GM12875 (cell line): ENCODE results near the gene S100G.

Experiments
- H3K4me3 ChIP-seq: one replicate; pipeline ENCODE4 v1.5.1; 2011; ENCODE audit warnings: low read depth, low read length, control low read depth
- CTCF ChIP-seq: IDR thresholded peaks from 2 replicates; pipeline ENCODE4 v1.5.1; 2011; ENCODE audit warnings: low read depth, mild to moderate bottlenecking, control low read depth, inconsistent platforms, low read length, moderate library complexity, borderline replicate concordance; ENCODE audit not compliant: insufficient read depth

The S100G gene

GRCh38 chrX:16662402-16662801 lies 12.4 kb downstream of the S100G start:
- no peak for TF ChIP-seq CTCF
- no peak overlapping the region for H3K4me3 ChIP-seq

DNA sequence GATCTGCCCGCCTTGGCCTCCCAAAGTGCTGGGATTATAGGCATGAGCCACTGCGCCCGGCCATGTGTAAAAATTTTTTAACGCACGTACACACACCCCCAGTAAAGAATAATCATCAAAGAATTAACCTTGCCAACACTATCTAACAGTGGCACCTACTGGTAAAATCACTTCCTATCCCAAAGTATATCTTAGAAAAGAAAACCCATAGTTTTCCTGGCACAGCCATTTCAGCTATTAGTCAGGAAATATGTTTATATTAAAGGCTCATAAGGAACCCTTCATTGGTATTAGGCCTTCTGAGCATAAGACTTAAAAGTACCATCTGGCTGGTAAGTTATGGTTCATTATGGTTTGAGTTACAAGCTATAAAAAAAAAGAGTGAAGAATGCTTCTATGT lies 14.1 kb downstream of the S100G start:
- no peak for TF ChIP-seq CTCF
- H3K4me3 ChIP-seq = no peak overlapping the region

- no peak for TF ChIP-seq CTCF
- no peak overlapping the region for H3K4me3 ChIP-seq
These were observed 14.7 kb downstream of the S100G start for GRCh38 chrX:16664626-16665025.

GRCh38 chrX:16665089-16665488 lies 15.1 kb downstream of the S100G start:
- no peak for TF ChIP-seq CTCF
- H3K4me3 ChIP-seq = no peak overlapping the region

DNA sequence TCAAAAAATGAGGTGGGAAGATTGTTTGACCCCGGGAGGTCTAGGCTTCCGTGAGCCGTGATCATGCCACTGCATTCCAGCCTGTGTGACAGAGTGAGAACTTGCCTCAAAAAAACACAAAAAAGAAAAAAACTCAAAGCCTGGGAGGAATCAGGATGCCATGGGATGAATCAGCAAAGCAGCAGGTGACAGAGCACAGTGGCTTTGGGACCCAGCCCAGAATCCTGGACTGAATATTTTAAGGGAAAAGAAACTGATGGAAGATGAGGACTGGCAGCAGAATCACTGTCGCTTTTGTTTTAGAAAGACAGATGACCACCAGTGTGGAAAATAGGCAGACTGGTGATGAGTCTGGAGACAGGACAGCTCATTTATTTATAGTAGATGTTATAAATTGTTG lies 16.6 kb downstream of the S100G start:
- TF ChIP-seq CTCF = no peak
- no peak overlapping the region for H3K4me3 ChIP-seq

- H3K4me3 ChIP-seq = no peak overlapping the region
- no peak for TF ChIP-seq CTCF
These were observed 21.0 kb downstream of the S100G start for GRCh38 chrX:16671005-16671404.

DNA sequence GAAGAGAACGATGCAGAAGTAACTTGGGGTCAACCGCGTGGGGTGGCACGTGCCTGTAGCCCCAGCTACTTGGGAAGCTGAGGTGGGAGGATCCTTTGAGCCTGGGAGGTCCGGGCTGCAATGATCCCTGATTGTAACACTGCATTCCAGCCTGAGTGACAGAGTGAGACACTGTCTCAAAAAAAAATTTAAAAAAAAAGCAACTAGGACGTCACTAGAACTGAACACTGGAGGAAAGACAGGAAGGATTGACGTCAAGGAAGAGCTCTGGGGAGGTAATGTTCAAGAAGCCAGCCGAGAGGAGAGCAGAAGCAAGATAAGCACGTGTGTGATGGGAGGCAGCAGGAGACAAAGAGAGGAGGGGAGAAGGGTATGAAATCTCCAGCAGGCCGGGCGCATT lies 28.7 kb downstream of the S100G start:
- H3K4me3 ChIP-seq = no peak overlapping the region
- TF ChIP-seq CTCF = no peak
